A172 (cell line): ENCODE data around the gene COLEC11. TPM values are rescaled to one million over a fixed set of nuclear protein-coding genes. Genes with fewer than 3 reads are reported as not detected.
"Not testable (repeated sequence)": the region's sequence is repeated elsewhere in the genome, so short reads cannot be mapped to it uniquely, and the experiment has no call there.

Experiments used
- DNase-seq: peaks from one replicate; pipeline ENCODE4 v3.0.0-alpha.2; 2015; ENCODE audit warnings: low spot score
- total RNA-seq: library from RNA; depleted of rRNA; stranded (reverse); fragments of >200 nt; shearing (Covaris generic); gene quantifications from 2 replicates; pipeline ENCODE4 v1.2.3, GENCODE V29; 2014

COLEC11 gene
- total RNA-seq, 1 experiment from 2014 or later: 0.17 TPM

GRCh38 chr2:3606028-3606369 lies 11.1 kb downstream of the COLEC11 start:
- no peak for DNase-seq

GRCh38 chr2:3606370-3607201 lies 11.7 kb downstream of the COLEC11 start:
- DNase-seq: no peak

GRCh38 chr2:3608373-3609278 lies 13.7 kb downstream of the COLEC11 start:
- DNase-seq: no peak

GRCh38 chr2:3609279-3609673 lies 14.4 kb downstream of the COLEC11 start:
- not testable (repeated sequence) for DNase-seq

GRCh38 chr2:3610415-3610814 lies 15.5 kb downstream of the COLEC11 start:
- DNase-seq: no peak

GRCh38 chr2:3610881-3611505 lies 16.1 kb downstream of the COLEC11 start:
- DNase-seq: no peak

GRCh38 chr2:3611589-3611988 lies 16.7 kb downstream of the COLEC11 start:
- no peak for DNase-seq

GRCh38 chr2:3612639-3613523 lies 18.0 kb downstream of the COLEC11 start:
- DNase-seq: no peak

GRCh38 chr2:3613524-3613905 lies 18.6 kb downstream of the COLEC11 start:
- no peak for DNase-seq

- DNase-seq: not testable (repeated sequence)
Observed at GRCh38 chr2:3614743-3615142, 19.8 kb downstream of the COLEC11 start.

- not testable (repeated sequence) for DNase-seq
Observed at GRCh38 chr2:3615541-3616200, 20.8 kb downstream of the COLEC11 start.

- not testable (repeated sequence) for DNase-seq
Observed at GRCh38 chr2:3616435-3617197, 21.7 kb downstream of the COLEC11 start.

GRCh38 chr2:3617198-3617890 lies 22.4 kb downstream of the COLEC11 start:
- no peak for DNase-seq

GRCh38 chr2:3618367-3618766 lies 23.5 kb downstream of the COLEC11 start:
- no peak for DNase-seq

- DNase-seq: no peak
Observed at GRCh38 chr2:3619033-3619432, 24.1 kb downstream of the COLEC11 start.

- not testable (repeated sequence) for DNase-seq
Observed at GRCh38 chr2:3619661-3620060, 24.7 kb downstream of the COLEC11 start.

- DNase-seq: no peak
Observed at GRCh38 chr2:3620834-3621233, 25.9 kb downstream of the COLEC11 start.

GRCh38 chr2:3622967-3623366 lies 28.1 kb downstream of the COLEC11 start:
- DNase-seq: no peak

- DNase-seq: no peak
Observed at GRCh38 chr2:3624059-3624794, 29.3 kb downstream of the COLEC11 start.
